Neural cell (in vitro differentiated cells): ENCODE measurements around the gene CNNM2. TPM values are rescaled to one million over a fixed set of nuclear protein-coding genes. Genes with fewer than 3 reads are reported as not detected.

ENCODE experiments used
- H2AFZ ChIP-seq: fragments of 200-600, 300-800 bp; sonication (generic), shearing (Covaris generic); 2 replicates; pipeline ENCODE4 v1.6.0; 2014; ENCODE audit warnings: low read depth, mild to moderate bottlenecking, antibody characterized with exemption, low read length, moderate library complexity
- H3F3A ChIP-seq: fragments of 200-600 bp; shearing (Covaris generic); 2 replicates; pipeline ENCODE4 v1.6.1; 2016; ENCODE audit warnings: mild to moderate bottlenecking, moderate library complexity, mixed read lengths, antibody characterized with exemption, low read length; ENCODE audit not compliant: insufficient read depth, poor library complexity, severe bottlenecking
- H3K27ac ChIP-seq: fragments of 200-600, 300-800 bp; sonication (generic), shearing (Covaris generic); 2 replicates; pipeline ENCODE4 v1.5.1; 2014; ENCODE audit warnings: mild to moderate bottlenecking, low read length, moderate library complexity
- H3K27me3 ChIP-seq: fragments of 300-800, 200-600 bp; sonication (generic), shearing (Covaris generic); 2 replicates; pipeline ENCODE4 v1.6.0; 2014; ENCODE audit warnings: mild to moderate bottlenecking, low read depth, low read length, moderate library complexity; ENCODE audit not compliant: insufficient read depth
- H3K36me3 ChIP-seq: fragments of 300-800, 200-600 bp; sonication (generic), shearing (Covaris generic); 2 replicates; pipeline ENCODE4 v1.5.1; 2014; ENCODE audit warnings: mild to moderate bottlenecking, antibody characterized with exemption, low read length, moderate library complexity; ENCODE audit not compliant: insufficient read depth
- H3K4me2 ChIP-seq: fragments of 300-800, 200-600 bp; sonication (generic), shearing (Covaris generic); 2 replicates; pipeline ENCODE4 v1.6.0; 2014; ENCODE audit warnings: mild to moderate bottlenecking, low read length
- H3K4me3 ChIP-seq: fragments of 300-800, 200-600 bp; sonication (generic), shearing (Covaris generic); 2 replicates; pipeline ENCODE4 v1.5.1; 2014; ENCODE audit warnings: mild to moderate bottlenecking, low read length, moderate library complexity
- H3K79me2 ChIP-seq: fragments of 200-600 bp; shearing (Covaris generic); replicated peaks from 2 replicates; pipeline ENCODE4 v1.6.0; 2014; ENCODE audit warnings: mild to moderate bottlenecking, low read length, moderate library complexity; ENCODE audit not compliant: insufficient read depth
- H3K9ac ChIP-seq: fragments of 300-800, 200-600 bp; sonication (generic), shearing (Covaris generic); 2 replicates; pipeline ENCODE4 v1.6.1; 2016; ENCODE audit warnings: mild to moderate bottlenecking, low read length, mixed read lengths
- H3K9me2 ChIP-seq: fragments of 200-600 bp; shearing (Covaris generic); 2 replicates; pipeline ENCODE4 v1.6.1; 2016; ENCODE audit warnings: mild to moderate bottlenecking, low read length, mixed read lengths; ENCODE audit not compliant: insufficient read depth
- H3K9me3 ChIP-seq: fragments of 200-600, 300-800 bp; sonication (generic), shearing (Covaris generic); 2 replicates; pipeline ENCODE4 v1.6.1; 2016; ENCODE audit warnings: mild to moderate bottlenecking, mixed run types, low read length, moderate library complexity, mixed read lengths
- H4K20me1 ChIP-seq: fragments of 200-600 bp; shearing (Covaris generic); 2 replicates; pipeline ENCODE4 v1.6.1; 2016; ENCODE audit warnings: mild to moderate bottlenecking, mixed run types; ENCODE audit not compliant: insufficient read depth
- EP300 ChIP-seq: fragments of 450-650 bp; conservative IDR thresholded peaks from 2 replicates; pipeline ENCODE4 v1.6.1; 2014; ENCODE audit warnings: antibody characterized with exemption, mild to moderate bottlenecking, moderate library complexity; ENCODE audit not compliant: poor library complexity, severe bottlenecking
- EZH2 ChIP-seq: fragments of 200-600, 300-800 bp; shearing (Covaris generic), sonication (generic); IDR thresholded peaks from 2 replicates; pipeline ENCODE4 v1.6.1; 2014; ENCODE audit warnings: antibody characterized with exemption, low read length, borderline replicate concordance, mild to moderate bottlenecking; ENCODE audit not compliant: insufficient read depth, poor library complexity, severe bottlenecking
- MXI1 ChIP-seq: fragments of 450-650 bp; conservative IDR thresholded peaks from 2 replicates; pipeline ENCODE4 v1.6.1; 2014; ENCODE audit warnings: antibody characterized with exemption, mild to moderate bottlenecking; ENCODE audit not compliant: poor library complexity, severe bottlenecking
- POLR2AphosphoS5 ChIP-seq: IDR thresholded peaks from 2 replicates; pipeline ENCODE4 v1.6.1; 2012
- RAD21 ChIP-seq: fragments of 450-650 bp; conservative IDR thresholded peaks from 2 replicates; pipeline ENCODE4 v1.6.1; 2014; ENCODE audit warnings: antibody characterized with exemption, mild to moderate bottlenecking, moderate library complexity
- REST ChIP-seq: IDR thresholded peaks from 2 replicates; pipeline ENCODE4 v1.6.1; 2012; ENCODE audit warnings: borderline replicate concordance
- SMC3 ChIP-seq: fragments of 450-650 bp; conservative IDR thresholded peaks from 2 replicates; pipeline ENCODE4 v1.6.1; 2014; ENCODE audit warnings: antibody characterized with exemption, mild to moderate bottlenecking, moderate library complexity; ENCODE audit not compliant: poor library complexity
- TAF1 ChIP-seq: IDR thresholded peaks from 2 replicates; pipeline ENCODE4 v1.6.1; 2012; ENCODE audit warnings: low read depth
- polyA plus RNA-seq: library from polyadenylated mRNA; depleted of rRNA; stranded (reverse); fragments of >200 nt; gene quantifications from 2 replicates; pipeline ENCODE4 v1.2.3, GENCODE V29; 2014
- TF ChIP-seq, protein P1 (sequence below): fragments of 450-650 bp; IDR thresholded peaks from 2 replicates; pipeline ENCODE4 v1.5.1; 2014; ENCODE audit warnings: antibody characterized with exemption, mild to moderate bottlenecking, moderate library complexity; ENCODE audit not compliant: poor library complexity, severe bottlenecking

The CNNM2 gene
- polyA plus RNA-seq, 1 donor from 2014 or later: 5.0 TPM

DNA sequence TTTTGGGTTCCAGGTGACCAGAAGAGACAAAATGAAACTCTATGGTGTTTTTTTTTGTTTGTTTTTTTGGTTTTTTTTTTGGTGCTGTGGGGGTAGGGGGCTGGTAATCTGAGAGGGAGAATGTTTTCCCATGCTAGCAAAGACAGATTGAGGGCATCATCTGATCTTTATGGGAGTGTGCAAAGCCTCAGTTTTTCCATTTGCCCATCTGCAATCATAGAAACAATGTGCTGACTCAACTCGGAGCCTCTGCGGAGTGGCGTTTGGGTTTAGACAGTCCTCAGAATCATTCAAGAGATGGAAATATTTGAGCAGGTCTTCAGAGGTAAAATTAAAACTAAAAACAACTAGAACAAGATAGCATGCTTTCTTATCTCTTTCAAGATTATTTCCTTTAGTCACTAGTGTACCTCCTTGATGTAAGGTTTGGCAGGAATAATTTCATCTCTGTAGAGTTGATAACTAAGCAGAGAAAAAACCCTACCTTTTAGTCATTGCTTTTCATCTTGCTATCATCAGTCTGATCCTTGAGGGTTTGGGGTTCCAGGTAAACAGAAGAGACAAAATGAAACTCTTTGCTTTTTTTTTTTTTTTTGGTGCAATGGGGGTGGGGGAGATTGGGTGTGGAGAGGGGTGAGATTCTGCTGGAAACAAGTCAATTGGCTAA is 18.0 kb downstream of the CNNM2 start:
- Histone ChIP-seq H3K36me3 (no peaks in the 10 kb centered on the region), H3K27ac (no peak overlapping the region), H2AFZ (no peak overlapping the region), H3F3A (no peaks in the 10 kb centered on the region), H3K9me2 (no peaks in the 10 kb centered on the region), H3K4me3 (no peak overlapping the region), H3K9me3 (no peaks in the 10 kb centered on the region), H3K27me3 (no peaks in the 10 kb centered on the region), H3K9ac (no peak overlapping the region), H4K20me1 (no peaks in the 10 kb centered on the region), H3K79me2 (no peaks in the 10 kb centered on the region), H3K4me2 (no peak overlapping the region)
- no peak for TF ChIP-seq POLR2AphosphoS5

- Histone ChIP-seq H4K20me1 (peaks cover 3% of the 10 kb centered on the region), H3K9me3 (no peaks in the 10 kb centered on the region), H3K9ac (no peak overlapping the region), H3K4me3 (no peak overlapping the region), H3K79me2 (no peaks in the 10 kb centered on the region), H3K27ac (no peak overlapping the region), H2AFZ (no peak overlapping the region), H3K9me2 (no peaks in the 10 kb centered on the region), H3K4me2 (no peak overlapping the region), H3F3A (no peaks in the 10 kb centered on the region), H3K27me3 (no peaks in the 10 kb centered on the region), H3K36me3 (no peaks in the 10 kb centered on the region)
- TF ChIP-seq EZH2 (no peak), EP300 (no peak), POLR2AphosphoS5 (no peak), REST (no peak), SMC3 (no peak), RAD21 (no peak), TAF1 (no peak), MXI1 (no peak)
- TF ChIP-seq, protein P1, sequence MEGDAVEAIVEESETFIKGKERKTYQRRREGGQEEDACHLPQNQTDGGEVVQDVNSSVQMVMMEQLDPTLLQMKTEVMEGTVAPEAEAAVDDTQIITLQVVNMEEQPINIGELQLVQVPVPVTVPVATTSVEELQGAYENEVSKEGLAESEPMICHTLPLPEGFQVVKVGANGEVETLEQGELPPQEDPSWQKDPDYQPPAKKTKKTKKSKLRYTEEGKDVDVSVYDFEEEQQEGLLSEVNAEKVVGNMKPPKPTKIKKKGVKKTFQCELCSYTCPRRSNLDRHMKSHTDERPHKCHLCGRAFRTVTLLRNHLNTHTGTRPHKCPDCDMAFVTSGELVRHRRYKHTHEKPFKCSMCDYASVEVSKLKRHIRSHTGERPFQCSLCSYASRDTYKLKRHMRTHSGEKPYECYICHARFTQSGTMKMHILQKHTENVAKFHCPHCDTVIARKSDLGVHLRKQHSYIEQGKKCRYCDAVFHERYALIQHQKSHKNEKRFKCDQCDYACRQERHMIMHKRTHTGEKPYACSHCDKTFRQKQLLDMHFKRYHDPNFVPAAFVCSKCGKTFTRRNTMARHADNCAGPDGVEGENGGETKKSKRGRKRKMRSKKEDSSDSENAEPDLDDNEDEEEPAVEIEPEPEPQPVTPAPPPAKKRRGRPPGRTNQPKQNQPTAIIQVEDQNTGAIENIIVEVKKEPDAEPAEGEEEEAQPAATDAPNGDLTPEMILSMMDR: no peak
Measured at GRCh38 chr10:102941401-102941800, 23.3 kb downstream of the CNNM2 start.
